Activated CD4-positive, alpha-beta T cell treated with anti-CD3 and anti-CD28 coated beads for 24 hours (primary cell): ENCODE results near the gene C12orf75.
"Not testable (repeated sequence)": the region's sequence is repeated elsewhere in the genome, so short reads cannot be mapped to it uniquely, and the experiment has no call there.

Experiments used
- DNase-seq, 2 donors: peaks; one replicate each; pipeline ENCODE4 v3.0.0-alpha.2; 2020; ENCODE audit warnings: low read depth in 2 of 2

Gene C12orf75

DNA sequence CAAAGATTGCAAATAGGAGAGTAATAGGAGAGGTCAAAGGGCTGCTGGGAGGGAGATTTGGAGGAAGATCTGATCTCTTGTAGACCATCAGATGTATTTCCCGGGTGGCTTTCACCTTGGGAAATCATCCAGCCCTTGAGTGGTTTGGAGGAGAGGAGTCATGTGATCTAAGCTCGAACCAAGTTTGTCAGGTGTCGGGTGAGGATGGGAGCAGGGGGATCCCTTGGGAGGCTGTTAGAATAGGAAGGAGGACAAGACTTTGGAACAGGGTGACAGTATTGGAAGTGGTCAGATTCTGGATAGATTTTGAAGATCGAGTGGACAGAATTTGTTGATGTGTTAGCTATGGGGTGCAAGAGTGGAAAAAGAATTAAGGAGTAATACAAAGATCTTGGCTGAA lies 46.6 kb downstream of the C12orf75 start:
- DNase-seq: no peak

DNA sequence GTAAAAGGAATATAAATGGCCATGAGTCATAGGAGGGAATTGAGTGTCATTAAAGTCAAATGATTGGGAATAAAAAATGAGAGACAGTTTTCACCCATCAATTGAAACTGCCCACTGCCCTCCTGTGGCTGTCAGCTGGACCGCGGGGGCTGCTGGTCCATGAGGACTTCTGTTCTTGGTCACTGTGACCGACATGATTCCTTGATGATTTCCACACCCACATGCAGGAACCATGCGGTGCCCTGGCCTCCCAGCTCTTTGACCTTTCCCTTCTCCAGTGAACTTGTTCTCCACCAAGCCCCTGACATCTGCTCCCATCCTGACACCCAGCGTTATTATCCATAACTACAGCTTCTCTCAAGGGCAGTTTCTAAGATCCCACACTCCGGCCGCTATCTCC lies 48.4 kb downstream of the C12orf75 start:
- DNase-seq: no peak

DNA sequence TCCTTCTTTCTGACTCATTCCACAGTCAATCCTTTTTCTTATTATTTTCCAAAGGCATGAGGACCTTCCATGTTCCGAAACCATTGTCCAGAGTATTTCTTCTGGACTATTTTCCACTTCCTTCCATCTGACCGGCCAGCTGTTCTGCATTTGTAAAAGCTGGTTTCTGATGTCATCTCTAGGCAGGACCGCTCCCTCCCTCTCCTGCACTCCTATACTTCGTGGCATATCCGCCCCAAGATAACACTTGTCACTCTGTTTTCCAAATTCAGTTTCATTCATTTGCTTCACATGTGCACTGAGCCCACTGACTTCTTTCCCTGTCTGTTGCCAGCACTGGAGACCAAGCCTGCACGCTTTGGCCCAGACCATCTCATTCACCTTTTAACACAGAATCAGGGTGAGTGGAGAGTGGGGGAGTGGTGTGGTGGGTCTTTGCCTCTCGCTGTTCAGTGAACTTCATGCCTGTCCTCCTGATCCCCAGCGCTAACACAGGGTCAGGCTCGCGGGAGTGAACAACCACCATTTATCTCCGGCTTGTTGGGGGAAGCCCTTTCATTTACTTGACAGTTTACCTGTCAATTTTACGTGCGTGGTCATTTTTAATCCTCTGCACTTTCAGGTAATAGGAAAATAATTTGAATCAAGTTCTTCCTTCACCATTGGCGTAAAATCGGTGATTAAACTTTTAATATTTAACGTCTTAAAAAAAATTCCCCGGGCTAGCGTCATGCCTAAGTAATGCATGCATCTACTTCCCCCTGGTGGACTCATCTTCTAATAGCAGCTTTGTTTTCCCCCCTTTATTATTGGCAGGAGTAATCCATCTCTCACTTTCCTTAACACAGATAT lies 52.5 kb downstream of the C12orf75 start:
- DNase-seq: peak in 1 of 2 donors; percentile 7

DNA sequence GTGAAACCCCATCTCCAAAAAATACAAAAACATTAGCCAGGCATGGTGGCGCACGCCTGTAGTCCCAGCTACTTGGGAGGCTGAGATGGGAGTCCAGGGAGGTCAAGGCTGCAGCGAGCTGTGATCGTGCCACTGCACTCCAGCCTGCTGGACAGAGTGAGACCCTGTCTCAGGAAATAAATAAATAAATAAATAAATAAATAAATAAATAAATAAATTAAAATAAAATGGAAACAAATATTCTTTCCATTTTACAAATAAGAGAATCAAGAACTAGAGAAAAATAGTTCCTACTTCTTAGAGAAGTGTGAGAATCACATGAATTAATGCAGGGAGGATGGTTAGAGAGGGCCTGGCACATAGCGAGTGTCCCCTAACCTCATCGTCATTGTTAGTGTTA lies 53.7 kb downstream of the C12orf75 start:
- DNase-seq: no peak

DNA sequence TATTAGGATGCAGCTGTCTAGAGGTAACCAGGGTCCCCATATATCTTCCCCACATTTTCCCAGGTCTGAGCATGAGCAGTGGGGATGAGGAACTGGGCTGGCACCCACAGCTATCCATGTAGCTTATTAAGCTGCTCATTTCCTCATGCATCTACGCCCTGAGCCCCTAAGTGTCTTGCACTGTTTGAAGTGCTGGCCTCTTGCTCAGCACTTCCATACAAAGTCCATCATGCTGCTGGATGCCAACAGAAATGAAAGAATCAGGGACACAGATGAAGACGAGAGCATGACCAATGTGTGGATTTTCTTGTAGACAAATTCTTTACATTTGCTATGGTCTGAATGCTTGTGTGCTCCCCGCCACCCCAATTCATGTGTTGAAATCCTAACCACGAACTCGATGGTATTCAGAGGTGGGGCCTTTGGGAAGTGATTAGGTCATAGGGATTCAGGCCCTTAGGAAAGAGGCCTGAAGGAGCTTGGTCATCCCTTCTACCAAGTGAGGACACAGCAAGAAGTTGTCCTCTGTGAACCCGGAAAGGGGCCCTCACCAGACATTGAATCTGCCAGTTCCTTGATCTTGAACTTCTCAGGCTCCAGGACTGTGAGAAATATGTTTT lies 54.5 kb downstream of the C12orf75 start:
- no peak for DNase-seq

DNA sequence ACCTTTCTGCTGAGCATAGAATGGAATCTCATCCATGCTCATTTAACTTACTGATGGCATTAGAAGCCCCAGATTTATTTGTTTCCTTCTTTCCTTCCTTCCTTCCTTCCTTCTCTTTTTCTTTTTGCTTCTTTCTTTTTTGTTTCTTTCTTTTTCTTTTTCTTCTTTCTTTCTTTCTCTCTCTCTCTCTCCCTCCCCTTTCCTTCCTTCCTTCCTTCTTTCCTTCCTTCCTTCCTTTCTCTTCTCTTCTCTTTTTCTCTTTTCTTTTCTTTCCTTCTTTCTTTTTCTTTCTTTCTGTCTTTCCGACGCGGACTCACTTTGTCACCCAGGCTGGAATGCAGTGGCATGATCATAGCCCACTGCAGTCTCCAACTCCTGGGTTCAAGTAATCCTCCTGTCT lies 55.9 kb downstream of the C12orf75 start:
- DNase-seq: no peak

DNA sequence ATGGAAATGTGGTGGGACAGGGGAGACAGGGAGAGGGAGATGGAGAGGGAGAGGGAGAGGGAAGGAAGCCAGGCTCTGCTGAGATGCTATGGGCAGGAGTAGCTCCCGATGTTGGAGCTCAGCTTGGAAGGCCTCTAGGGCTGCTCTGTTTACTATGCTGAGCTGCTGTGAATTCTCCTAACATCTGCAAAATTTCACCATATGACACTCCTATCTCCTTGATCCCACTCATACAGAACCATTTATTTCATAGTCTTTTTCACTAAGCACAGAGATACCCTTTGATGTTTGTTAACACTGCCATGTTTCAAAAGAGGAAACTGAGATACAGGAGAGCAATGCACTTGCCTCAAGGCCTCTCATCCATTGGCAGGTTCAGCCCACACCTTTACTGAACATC lies 60.7 kb downstream of the C12orf75 start:
- DNase-seq: no peak

DNA sequence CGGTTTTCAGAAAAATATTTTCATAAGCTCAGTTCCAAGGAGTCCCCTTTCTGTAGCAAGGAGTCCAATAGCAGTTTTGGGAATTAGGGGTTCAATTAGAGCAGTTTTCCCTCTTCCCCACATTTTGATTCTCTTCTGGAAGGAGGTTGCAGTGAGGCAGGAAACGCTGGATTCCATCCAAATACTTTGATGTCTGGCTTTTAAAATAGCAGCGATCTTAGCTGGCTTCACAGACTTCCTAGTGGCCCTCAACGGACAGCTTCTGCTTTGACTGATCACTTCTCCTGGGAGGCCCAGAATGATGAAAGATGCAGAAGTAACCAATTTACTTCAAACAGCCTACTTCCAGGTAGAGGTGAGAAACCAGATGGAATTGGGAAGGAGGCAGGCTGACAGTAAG lies 63.1 kb downstream of the C12orf75 start:
- DNase-seq: no peak

DNA sequence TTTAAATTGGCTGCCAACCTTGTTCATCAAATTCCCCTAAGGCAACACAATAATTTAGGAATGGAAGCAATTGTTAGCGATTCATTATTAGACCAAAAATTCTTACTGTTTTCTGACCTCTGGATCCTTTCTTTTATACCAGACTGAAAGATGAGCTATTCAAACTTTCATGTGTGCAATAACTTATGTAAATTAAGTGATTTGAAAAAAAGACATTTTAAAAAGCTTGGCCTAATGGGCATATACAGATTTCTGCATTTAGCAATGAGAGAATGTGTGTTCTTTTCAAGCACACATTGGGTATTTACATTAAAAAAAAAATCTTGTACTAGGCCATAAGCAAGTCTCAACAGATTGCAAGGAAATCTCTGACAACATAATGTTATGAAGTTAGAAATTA lies 65.5 kb downstream of the C12orf75 start:
- no peak for DNase-seq

DNA sequence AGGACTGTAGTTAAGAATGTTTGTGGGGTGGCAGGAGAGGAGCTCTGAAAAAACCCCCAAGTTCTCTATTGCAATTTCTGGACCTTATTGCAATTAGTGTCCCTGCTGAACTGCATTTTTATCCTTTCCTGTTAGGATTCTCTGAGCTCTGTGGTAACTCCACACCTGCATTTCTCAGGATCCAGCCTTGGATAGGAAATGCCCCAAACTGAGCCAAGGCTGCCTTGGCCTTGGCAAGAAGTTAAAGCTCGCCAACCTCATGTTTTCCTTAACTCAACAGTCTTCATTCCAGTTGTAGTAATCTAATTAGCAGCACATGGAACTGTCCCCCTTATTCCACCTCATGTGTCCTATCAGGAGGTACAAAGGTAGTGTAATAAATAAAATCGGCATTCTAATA lies 66.5 kb downstream of the C12orf75 start:
- no peak for DNase-seq

DNA sequence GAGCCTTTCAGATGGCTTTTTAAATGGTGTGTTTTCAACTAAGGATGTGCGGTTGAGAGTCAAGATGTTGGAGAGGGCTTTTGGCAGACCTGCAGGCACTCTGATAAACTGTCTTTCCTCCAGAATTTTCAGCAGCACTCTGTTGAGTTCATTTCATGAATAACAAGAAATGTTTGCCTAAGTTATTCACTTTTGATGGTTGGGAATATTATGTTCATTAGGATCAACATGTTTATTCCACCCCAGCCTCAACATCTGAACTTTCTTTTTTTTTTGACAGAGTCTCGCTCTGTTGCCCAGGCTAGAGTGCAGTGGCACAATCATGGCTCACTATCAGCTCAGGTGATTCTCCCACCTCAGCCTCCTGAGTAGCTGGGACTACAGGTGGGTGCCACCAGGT lies 68.4 kb downstream of the C12orf75 start:
- DNase-seq: no peak

DNA sequence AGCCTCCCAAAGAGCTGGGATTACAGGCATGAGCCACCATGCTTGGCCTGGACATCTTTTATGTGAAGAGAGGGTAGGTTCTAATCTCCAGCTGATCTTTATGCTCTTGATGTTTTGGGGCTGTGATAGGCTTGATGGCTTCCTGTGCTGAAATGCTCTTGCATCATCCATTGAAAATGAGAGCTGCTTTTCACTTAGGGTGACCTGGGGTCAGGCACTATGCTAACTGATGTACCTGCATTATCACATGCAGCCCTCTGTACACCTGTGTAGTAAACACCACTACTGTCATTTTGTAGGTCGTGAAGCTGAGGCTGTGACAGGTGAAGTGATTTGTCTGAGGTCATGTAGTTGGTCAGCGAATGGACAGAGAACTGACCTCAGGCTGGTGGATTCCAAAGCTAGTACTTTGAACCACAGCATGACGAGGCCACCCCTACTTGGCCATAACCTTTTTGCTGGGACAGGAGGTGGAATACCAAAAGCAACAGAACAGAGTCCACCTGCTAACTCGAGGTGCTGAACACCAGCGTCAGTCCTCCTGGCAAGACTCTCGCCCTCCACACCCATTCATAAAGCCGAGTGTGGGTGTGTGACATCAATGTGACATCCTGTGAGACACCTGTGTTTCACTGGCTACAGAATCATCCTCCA lies 69.1 kb downstream of the C12orf75 start:
- no peak for DNase-seq

DNA sequence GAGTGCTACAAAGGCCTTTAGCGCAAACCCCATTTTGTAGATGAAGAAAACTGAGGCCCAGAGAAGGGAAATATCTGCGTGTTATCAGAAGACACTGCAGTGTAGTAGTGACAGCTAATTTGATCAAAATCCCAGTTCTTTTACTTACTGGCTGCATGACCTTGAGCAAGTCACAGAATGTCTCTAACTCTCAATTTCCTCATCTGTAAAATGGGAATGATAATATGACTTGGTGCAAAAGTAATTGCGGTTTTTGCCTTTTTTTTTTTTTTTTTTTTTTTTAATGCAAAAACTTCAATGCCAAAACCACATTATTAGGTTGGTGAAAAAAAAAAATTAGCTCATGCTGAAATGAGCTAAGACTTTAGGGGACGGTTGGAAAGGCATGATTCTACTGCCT lies 69.7 kb downstream of the C12orf75 start:
- no peak for DNase-seq

DNA sequence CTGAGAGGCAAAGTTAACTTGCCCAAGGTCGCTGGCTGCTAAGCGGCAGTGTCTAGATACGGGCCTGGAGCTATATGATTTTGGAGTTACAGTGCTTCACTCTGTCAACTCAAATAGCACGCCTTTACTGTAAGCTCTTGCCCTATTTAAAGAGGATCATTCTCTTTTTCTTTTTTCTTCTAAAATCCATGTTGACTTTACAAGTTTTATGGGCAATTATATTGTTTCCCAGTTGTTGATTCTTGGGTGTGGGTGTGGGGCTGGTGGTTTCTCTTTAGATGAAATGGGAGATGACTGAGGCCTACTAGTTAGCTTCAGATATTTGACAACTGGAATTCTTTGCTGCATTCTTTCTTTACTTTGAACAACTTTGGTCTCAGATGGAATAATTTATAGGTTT lies 70.7 kb downstream of the C12orf75 start:
- DNase-seq: no peak

DNA sequence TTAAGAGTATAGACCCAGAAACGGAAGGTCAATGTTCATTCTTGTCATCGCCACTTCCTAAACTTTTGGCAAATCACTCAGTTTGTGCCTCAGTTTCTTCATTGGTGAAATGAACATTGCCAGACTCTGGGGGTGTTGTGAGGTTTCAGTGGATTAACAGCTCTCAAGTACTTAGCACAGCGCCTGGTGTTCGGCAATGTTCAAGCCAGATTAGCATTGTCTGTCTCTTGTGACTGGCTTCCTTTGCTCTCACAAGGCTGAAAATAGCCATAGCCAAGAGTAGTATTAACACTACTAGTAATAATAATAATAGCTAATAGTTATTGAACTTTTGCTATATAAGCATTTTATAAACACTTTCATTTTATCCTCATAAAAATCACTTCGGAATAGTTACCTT lies 71.9 kb downstream of the C12orf75 start:
- DNase-seq: no peak

DNA sequence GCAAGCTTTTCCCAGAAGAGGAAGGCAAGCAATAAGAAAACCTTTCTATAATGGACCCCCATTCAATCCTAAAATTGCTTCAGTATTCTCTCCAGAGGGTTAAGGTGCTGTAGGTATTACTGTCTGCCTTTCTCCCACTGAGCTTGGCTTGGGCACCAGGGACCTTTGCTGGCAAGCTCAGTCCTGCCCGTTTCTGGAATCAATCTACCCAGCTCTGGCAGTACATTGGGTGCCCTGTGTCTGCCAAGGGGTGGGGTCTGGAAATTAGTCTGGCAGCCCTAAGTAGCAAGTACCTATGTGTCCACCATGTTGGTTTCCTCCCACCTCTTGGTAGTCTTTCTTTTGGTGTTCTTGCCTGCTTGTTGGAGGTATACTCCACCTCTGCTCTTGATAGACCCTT lies 72.6 kb downstream of the C12orf75 start:
- DNase-seq: no peak

DNA sequence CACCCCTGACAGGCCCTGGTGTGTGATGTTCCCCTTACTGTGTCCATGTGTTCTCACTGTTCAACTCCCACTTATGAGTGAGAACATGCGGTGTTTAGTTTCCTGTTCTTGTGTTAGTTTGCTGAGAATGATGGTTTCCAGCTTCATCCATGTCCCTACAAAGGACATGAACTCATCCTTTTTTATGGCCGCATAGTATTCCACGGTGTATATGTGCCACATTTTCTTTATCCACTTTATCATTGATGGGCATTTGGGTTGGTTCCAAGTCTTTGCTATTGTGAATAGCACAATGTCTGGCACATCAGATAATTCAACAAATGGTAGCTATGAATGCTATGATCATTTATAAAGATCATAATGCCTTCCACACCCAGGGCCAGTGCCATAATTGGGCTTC lies 73.6 kb downstream of the C12orf75 start:
- not testable (repeated sequence) for DNase-seq

DNA sequence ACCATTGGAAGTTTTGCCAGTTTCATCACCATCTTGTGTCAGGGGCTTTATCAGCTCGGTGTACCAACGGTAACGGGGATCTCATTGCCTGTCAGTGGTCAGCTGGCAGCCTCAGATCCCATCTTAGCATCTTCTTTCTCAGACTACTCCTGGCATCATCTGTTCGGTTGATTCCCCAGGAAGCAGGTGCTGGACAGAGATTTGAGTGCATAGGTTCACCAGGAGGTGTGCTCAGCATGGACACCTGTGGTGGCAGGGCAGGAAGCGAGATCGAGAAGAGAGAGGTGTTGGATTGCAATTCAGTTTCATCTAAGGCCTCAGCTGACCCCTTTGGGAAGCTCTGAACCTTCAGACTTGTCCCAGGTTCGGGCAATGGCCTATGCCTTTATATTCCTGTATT lies 76.0 kb downstream of the C12orf75 start:
- no peak for DNase-seq

DNA sequence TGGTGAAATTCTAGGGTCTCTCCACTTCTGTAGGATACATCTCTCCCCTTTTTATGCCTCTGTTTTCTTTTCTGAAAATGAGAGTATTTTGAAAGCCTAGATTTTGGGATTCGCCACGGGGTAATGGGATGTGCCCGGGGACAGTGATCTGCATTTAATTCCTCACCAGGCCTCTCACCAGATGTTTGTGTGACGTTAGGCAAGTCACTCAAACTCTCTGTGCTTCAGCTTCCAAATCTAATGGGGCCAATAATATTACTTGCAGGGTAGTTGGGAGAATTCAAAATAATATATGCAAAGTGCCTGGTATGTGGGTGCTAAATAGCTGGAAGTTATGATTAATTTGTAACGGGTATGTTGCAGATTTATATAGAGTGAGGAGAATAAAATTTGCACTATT lies 78.8 kb downstream of the C12orf75 start:
- DNase-seq: no peak

DNA sequence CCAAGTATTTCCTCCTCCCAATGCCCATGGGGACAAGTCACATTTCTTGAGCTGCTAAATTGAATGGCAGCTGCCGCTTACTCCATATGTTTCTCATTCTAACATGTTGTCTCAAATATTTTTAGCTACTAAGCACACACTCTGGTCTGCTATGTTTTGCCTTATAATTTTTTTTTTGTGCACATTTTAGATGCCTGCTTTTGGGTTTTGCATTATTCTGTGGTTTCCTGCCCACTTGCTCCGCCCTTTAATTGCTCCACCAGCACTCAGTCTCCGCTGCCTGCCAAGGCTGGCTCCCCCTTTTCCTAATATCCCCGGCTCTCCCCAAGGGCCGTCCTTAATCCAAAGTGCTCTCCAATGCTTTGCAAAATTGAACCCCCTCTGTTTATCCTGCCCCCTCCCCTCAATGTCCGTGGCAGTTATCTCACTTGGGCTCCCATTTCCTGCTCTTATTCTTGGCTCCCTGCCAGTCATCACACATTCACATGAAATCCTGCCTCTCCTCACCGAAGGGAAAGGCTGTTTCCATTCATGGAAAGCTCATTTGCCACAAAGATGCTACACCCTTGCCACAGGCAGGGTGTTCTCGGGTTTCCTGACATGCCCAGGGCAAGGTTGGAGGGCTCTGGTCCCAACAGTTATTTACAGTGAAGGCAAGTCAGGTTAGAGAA lies 79.4 kb downstream of the C12orf75 start:
- DNase-seq: no peak

DNA sequence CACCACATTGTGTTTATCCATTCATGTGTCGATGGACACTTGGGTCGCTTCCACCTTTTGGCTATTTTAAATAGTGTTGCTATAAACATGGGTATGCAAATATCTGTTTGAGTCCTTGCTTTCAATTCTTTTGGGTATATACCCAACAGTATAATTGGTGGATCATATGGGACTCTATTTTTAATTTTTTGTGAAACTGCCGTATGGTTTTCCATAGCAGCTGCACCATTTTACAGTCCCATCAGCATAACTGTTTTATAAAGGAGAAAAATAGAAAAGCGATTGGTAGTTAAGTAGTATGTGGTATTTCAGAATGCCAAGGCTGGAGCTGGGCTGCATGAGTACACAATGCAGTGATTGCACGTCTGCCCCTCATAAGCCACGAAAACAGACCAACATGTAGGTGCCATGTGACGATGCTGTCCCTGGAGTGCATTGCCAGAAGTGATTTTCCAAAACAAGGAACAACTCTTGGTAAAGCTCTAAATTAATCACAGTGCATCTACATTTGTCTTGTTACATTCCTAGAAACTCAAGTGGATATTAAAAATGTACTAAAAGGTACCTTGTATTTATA lies 83.5 kb downstream of the C12orf75 start:
- DNase-seq: no peak

DNA sequence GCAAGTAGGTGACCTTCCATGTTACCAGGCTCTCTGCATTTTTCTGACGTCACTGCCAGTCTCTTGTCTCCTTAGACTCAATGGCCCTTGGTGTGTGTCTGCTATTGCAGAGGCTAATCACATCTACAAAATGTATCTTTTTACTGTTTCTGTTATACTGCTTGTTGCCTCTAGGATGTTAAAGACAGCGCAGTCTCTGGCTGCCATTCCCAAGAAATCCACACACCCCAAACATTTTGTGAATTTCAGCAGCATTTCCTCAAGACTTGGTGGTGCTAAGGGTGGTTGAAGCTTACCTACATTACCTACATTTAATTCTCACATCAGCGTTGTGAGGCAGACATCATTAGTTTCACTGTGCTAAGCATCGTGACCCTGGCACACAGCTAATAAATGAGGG lies 87.2 kb downstream of the C12orf75 start:
- no peak for DNase-seq
